Measurements from ENCODE around the gene COL9A1.

Gene COL9A1

GRCh38 chr6:70198785-70199184 lies 104.1 kb downstream of the COL9A1 start:
- Histone ChIP-seq H4K20me1 (ENCODE audit: low read depth, low read length) (no peaks in the 10 kb centered on the region), H3F3A (ENCODE audit: insufficient read depth) (no peaks in the 10 kb centered on the region), H3K27ac (ENCODE audit: low read depth, low read length) (no peak overlapping the region), H3K9me2 (replicated peaks; ENCODE audit: insufficient read depth, low read length) (no peaks in the 10 kb centered on the region), H3K4me2 (ENCODE audit: low read depth, low read length, poor library complexity, severe bottlenecking) (no peak overlapping the region), H3K36me3 (ENCODE audit: low read length) (no peaks in the 10 kb centered on the region), H3K79me2 (ENCODE audit: insufficient read depth, low read length) (no peaks in the 10 kb centered on the region), H3K9me3 (ENCODE audit: insufficient read depth, low read length) (no peaks in the 10 kb centered on the region), H2AFZ (ENCODE audit: low read depth, low read length, severe bottlenecking) (no peak overlapping the region), H3K9ac (ENCODE audit: low read length) (no peak overlapping the region), H3K4me3 (ENCODE audit: insufficient read depth, low read length, poor library complexity, severe bottlenecking) (no peak overlapping the region), H3K27me3 (ENCODE audit: low read length) (no peaks in the 10 kb centered on the region)
- TF ChIP-seq EZH2phosphoT487 (conservative IDR thresholded peaks at IDR 0.05; ENCODE audit: low read length), result no peak
- TF ChIP-seq CTCF (IDR thresholded peaks at IDR 0.05; ENCODE audit: insufficient read depth, low read length, poor library complexity, severe bottlenecking), result no peak

- H3K27me3 ChIP-seq (ENCODE audit: low read length), result no peaks in the 10 kb centered on the region
- no peaks in the 10 kb centered on the region for H4K20me1 ChIP-seq (ENCODE audit: low read depth, low read length)
- H3K9me2 ChIP-seq (replicated peaks; ENCODE audit: insufficient read depth, low read length), result no peaks in the 10 kb centered on the region
- H3K36me3 ChIP-seq (ENCODE audit: low read length), result no peaks in the 10 kb centered on the region
- H3K9me3 ChIP-seq (ENCODE audit: insufficient read depth, low read length), result no peaks in the 10 kb centered on the region
- no peak for TF ChIP-seq CTCF (IDR thresholded peaks at IDR 0.05; ENCODE audit: insufficient read depth, low read length, poor library complexity, severe bottlenecking)
- no peak for TF ChIP-seq EZH2phosphoT487 (conservative IDR thresholded peaks at IDR 0.05; ENCODE audit: low read length)
- H2AFZ ChIP-seq (ENCODE audit: low read depth, low read length, severe bottlenecking), result no peak overlapping the region
- H3K4me2 ChIP-seq (ENCODE audit: low read depth, low read length, poor library complexity, severe bottlenecking), result no peak overlapping the region
- no peak overlapping the region for H3K9ac ChIP-seq (ENCODE audit: low read length)
- H3K4me3 ChIP-seq (ENCODE audit: insufficient read depth, low read length, poor library complexity, severe bottlenecking), result no peak overlapping the region
- no peaks in the 10 kb centered on the region for H3K79me2 ChIP-seq (ENCODE audit: insufficient read depth, low read length)
- no peak overlapping the region for H3K27ac ChIP-seq (ENCODE audit: low read depth, low read length)
- no peaks in the 10 kb centered on the region for H3F3A ChIP-seq (ENCODE audit: insufficient read depth)
These were observed 106.4 kb downstream of the COL9A1 start for GRCh38 chr6:70196531-70196930.

- Histone ChIP-seq H4K20me1 (ENCODE audit: low read depth, low read length) (no peaks in the 10 kb centered on the region), H3K36me3 (ENCODE audit: low read length) (no peaks in the 10 kb centered on the region), H3K27ac (ENCODE audit: low read depth, low read length) (no peak overlapping the region), H3K27me3 (ENCODE audit: low read length) (no peaks in the 10 kb centered on the region), H3K4me3 (ENCODE audit: insufficient read depth, low read length, poor library complexity, severe bottlenecking) (no peak overlapping the region), H2AFZ (ENCODE audit: low read depth, low read length, severe bottlenecking) (no peak overlapping the region), H3K9me2 (replicated peaks; ENCODE audit: insufficient read depth, low read length) (no peaks in the 10 kb centered on the region), H3K9me3 (ENCODE audit: insufficient read depth, low read length) (no peaks in the 10 kb centered on the region), H3K79me2 (ENCODE audit: insufficient read depth, low read length) (no peaks in the 10 kb centered on the region), H3K4me2 (ENCODE audit: low read depth, low read length, poor library complexity, severe bottlenecking) (no peak overlapping the region), H3F3A (ENCODE audit: insufficient read depth) (no peaks in the 10 kb centered on the region), H3K9ac (ENCODE audit: low read length) (no peak overlapping the region)
- TF ChIP-seq EZH2phosphoT487 (conservative IDR thresholded peaks at IDR 0.05; ENCODE audit: low read length) (no peak), CTCF (IDR thresholded peaks at IDR 0.05; ENCODE audit: insufficient read depth, low read length, poor library complexity, severe bottlenecking) (no peak)
These were observed 108.5 kb downstream of the COL9A1 start for GRCh38 chr6:70194421-70194820.
